HL-60 (cell line): ENCODE results near the gene RNF112.

Experiments
- DNase-seq, 2 experiments: peaks; one replicate each; pipeline ENCODE4 v3.0.0-alpha.2; 2010 to 2020; ENCODE audit warnings: low read depth in 1 of 2, low spot score in 1 of 2
- H3K27ac ChIP-seq: fragments of 250-450 bp; sonication (Bioruptor Pico); replicated peaks from 2 replicates; pipeline ENCODE4 v1.5.1; 2020; ENCODE audit warnings: mild to moderate bottlenecking, moderate library complexity
- H3K27me3 ChIP-seq: fragments of 250-450 bp; sonication (Bioruptor Pico); 2 replicates; pipeline ENCODE4 v1.5.1; 2021; ENCODE audit warnings: mild to moderate bottlenecking, moderate library complexity; ENCODE audit not compliant: insufficient read depth, poor library complexity, severe bottlenecking
- H3K4me3 ChIP-seq: replicated peaks from 2 replicates; pipeline ENCODE4 v1.5.1; 2011; ENCODE audit warnings: mild to moderate bottlenecking, control low read depth, low read length; ENCODE audit not compliant: insufficient read depth
- CTCF ChIP-seq: IDR thresholded peaks from one replicate; pipeline ENCODE4 v1.5.1; 2011; ENCODE audit warnings: low read length, control low read depth, inconsistent platforms; ENCODE audit not compliant: insufficient read depth
- GABPA ChIP-seq: IDR thresholded peaks from 2 replicates; pipeline ENCODE4 v1.6.1; 2012; ENCODE audit warnings: low read depth
- POLR2AphosphoS5 ChIP-seq: IDR thresholded peaks from 2 replicates; pipeline ENCODE4 v1.6.1; 2012; ENCODE audit warnings: low read depth
- SPI1 ChIP-seq: IDR thresholded peaks from 2 replicates; pipeline ENCODE4 v1.6.1; 2012; ENCODE audit warnings: low read depth, mild to moderate bottlenecking, borderline replicate concordance
- TF ChIP-seq, protein P1 (sequence below): IDR thresholded peaks from 2 replicates; pipeline ENCODE4 v1.6.1; 2012; ENCODE audit warnings: low read depth; ENCODE audit not compliant: insufficient replicate concordance

Gene RNF112

DNA sequence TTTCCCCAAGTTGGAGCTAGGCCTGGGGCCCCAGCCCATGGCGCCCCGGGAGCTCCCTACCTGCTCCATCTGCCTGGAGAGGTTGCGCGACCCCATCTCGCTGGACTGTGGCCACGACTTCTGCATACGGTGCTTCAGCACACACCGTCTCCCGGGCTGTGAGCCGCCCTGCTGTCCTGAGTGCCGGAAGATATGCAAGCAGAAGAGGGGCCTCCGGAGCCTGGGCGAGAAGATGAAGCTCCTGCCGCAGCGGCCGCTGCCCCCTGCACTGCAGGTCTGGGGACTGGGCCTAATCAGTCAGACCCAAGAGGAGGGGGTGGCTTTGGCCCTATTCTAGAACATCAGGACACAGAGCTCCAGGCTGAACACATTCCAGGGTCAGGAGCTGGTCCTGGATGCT is 1.5 kb downstream of the RNF112 start:
- no peak for DNase-seq
- Histone ChIP-seq H3K27ac (no peak overlapping the region), H3K4me3 (no peak overlapping the region), H3K27me3 (no peaks in the 10 kb centered on the region)
- no peak for TF ChIP-seq POLR2AphosphoS5

- Histone ChIP-seq H3K27me3 (no peaks in the 10 kb centered on the region), H3K4me3 (no peak overlapping the region), H3K27ac (no peak overlapping the region)
- no peak for TF ChIP-seq SPI1
- no peak for TF ChIP-seq GABPA
- no peak for TF ChIP-seq POLR2AphosphoS5
- TF ChIP-seq CTCF, result no peak
- TF ChIP-seq, protein P1, sequence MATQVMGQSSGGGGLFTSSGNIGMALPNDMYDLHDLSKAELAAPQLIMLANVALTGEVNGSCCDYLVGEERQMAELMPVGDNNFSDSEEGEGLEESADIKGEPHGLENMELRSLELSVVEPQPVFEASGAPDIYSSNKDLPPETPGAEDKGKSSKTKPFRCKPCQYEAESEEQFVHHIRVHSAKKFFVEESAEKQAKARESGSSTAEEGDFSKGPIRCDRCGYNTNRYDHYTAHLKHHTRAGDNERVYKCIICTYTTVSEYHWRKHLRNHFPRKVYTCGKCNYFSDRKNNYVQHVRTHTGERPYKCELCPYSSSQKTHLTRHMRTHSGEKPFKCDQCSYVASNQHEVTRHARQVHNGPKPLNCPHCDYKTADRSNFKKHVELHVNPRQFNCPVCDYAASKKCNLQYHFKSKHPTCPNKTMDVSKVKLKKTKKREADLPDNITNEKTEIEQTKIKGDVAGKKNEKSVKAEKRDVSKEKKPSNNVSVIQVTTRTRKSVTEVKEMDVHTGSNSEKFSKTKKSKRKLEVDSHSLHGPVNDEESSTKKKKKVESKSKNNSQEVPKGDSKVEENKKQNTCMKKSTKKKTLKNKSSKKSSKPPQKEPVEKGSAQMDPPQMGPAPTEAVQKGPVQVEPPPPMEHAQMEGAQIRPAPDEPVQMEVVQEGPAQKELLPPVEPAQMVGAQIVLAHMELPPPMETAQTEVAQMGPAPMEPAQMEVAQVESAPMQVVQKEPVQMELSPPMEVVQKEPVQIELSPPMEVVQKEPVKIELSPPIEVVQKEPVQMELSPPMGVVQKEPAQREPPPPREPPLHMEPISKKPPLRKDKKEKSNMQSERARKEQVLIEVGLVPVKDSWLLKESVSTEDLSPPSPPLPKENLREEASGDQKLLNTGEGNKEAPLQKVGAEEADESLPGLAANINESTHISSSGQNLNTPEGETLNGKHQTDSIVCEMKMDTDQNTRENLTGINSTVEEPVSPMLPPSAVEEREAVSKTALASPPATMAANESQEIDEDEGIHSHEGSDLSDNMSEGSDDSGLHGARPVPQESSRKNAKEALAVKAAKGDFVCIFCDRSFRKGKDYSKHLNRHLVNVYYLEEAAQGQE, result no peak
- no peak for DNase-seq
Measured at GRCh38 chr17:19412984-19413383, 2.0 kb downstream of the RNF112 start.

DNA sequence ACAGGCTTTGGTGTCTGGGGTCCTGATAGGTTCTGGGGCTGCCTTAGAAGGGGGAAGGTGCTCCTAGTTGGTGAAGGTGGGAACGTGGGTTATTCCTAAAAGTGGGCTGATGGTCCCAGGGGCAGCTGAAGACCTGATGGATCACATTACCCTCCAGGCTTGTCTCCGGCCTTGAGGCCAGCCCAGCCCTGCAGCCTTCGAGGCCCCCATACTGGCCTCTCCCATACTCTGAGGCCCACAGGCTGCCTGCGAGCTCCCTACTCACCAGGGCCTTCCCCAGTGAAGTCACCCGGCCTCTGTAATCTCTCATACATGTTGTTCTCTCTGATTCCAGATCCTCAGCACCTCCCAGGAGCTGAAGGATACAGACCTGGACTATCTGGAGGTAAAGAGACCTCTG is 2.7 kb downstream of the RNF112 start:
- TF ChIP-seq POLR2AphosphoS5 (no peak), SPI1 (no peak)
- Histone ChIP-seq H3K27me3 (no peaks in the 10 kb centered on the region), H3K27ac (no peak overlapping the region), H3K4me3 (no peak overlapping the region)
- DNase-seq, result no peak

DNA sequence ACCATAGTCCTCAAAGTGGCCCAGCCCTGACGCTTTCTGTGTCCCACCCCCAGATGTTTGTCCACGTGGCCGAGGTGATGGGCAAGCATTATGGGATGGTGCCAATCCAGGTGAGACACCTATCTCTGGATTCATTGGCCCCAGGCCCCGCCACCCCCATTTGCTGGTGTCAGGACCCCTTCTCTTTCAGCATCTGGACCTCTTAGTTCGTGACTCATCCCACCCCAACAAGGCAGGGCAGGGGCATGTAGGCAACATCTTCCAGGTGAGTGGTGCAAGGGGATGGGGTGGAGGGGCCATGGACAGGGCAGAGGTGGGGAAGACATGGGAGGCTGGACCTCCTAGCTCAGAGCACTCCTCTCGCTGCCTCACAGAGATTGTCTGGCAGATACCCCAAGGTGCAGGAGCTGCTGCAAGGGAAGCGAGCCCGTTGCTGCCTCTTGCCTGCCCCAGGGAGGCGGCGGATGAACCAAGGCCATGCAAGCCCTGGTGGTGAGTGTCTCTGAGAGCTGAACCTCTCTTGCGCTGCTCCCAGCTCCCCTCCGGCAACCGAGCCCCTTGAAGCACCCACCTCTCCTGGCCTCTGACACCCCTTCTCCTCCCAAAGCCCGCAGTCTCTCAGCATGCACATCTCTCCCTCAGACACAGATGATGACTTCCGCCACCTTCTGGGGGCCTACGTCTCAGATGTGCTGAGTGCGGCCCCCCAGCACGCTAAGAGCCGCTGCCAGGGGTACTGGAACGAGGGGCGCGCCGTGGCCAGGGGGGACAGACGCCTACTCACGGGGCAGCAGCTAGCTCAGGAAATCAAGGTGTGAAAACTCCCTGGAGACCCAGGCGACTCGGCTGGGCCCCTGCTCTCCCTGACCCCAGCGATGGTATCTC is 3.6 kb downstream of the RNF112 start:
- no peaks in the 10 kb centered on the region for H3K27me3 ChIP-seq
- TF ChIP-seq POLR2AphosphoS5 (no peak), SPI1 (no peak), CTCF (no peak), GABPA (no peak)
- TF ChIP-seq, protein P1, result no peak
- H3K4me3 ChIP-seq, result no peak overlapping the region
- H3K27ac ChIP-seq, result no peak overlapping the region
- no peak for DNase-seq

- DNase-seq, result no peak
- TF ChIP-seq POLR2AphosphoS5, result no peak
- TF ChIP-seq, protein P1, result no peak
- TF ChIP-seq CTCF, result no peak
- no peak for TF ChIP-seq SPI1
- TF ChIP-seq GABPA, result no peak
- Histone ChIP-seq H3K27ac (no peak overlapping the region), H3K4me3 (no peak overlapping the region), H3K27me3 (no peaks in the 10 kb centered on the region)
Measured at GRCh38 chr17:19415311-19415710, 4.3 kb downstream of the RNF112 start.
